H1 (cell line): ENCODE results near the gene CRTC2. TPM values are rescaled to one million over a fixed set of nuclear protein-coding genes. Genes with fewer than 3 reads are reported as not detected.
A peak's percentile ranks its signal among the peaks of the same experiment; 100 is the strongest.

ENCODE experiments used
- BACH1 ChIP-seq: IDR thresholded peaks from 2 replicates; pipeline ENCODE4 v1.6.1; 2012; ENCODE audit warnings: low read length, improper control_type of control experiment
- JUND ChIP-seq: IDR thresholded peaks from 2 replicates; pipeline ENCODE4 v1.6.1; 2011; ENCODE audit warnings: mild to moderate bottlenecking, improper control_type of control experiment, low read length
- POLR2AphosphoS5 ChIP-seq: IDR thresholded peaks from 2 replicates; pipeline ENCODE4 v1.6.1; 2011; ENCODE audit warnings: low read depth, low read length
- RAD21 ChIP-seq, 2 experiments: IDR thresholded peaks in 1 of 2; conservative IDR thresholded peaks in 1 of 2; 2 replicates each; pipeline ENCODE4 v1.6.1; 2011; ENCODE audit warnings: low read depth in 2 of 2, low read length in 2 of 2, improper control_type of control experiment in 1 of 2, inconsistent platforms in 1 of 2, mild to moderate bottlenecking in 1 of 2, moderate library complexity in 1 of 2
- RFX5 ChIP-seq: IDR thresholded peaks from 2 replicates; pipeline ENCODE4 v1.6.1; 2011; ENCODE audit warnings: low read depth, low read length, improper control_type of control experiment, borderline replicate concordance
- SAP30 ChIP-seq: fragments of 300-600 bp; sonication (generic); IDR thresholded peaks from 2 replicates; pipeline ENCODE4 v1.7.1; 2012; ENCODE audit warnings: low read length, moderate library complexity, mild to moderate bottlenecking, inconsistent platforms; ENCODE audit not compliant: insufficient read depth, insufficient replicate concordance
- SP2 ChIP-seq: IDR thresholded peaks from 2 replicates; pipeline ENCODE4 v1.6.1; 2012; ENCODE audit warnings: mild to moderate bottlenecking, low read length, inconsistent platforms
- TAF1 ChIP-seq: IDR thresholded peaks from 2 replicates; pipeline ENCODE4 v1.6.1; 2011; ENCODE audit warnings: mild to moderate bottlenecking, low read depth, low read length
- TAF7 ChIP-seq: optimal IDR thresholded peaks from 2 replicates; pipeline ENCODE3; 2011; ENCODE audit warnings: low read depth, mild to moderate bottlenecking, inconsistent platforms, low read length, moderate library complexity, borderline replicate concordance
- polyA plus RNA-seq, 7 experiments: library from polyadenylated mRNA; depleted of rRNA in 3 of 7; stranded (reverse) in 5 of 7; unstranded in 2 of 7; fragments of >200 nt in 5 of 7; fragments of 200-250 nt in 2 of 7; gene quantifications; 1 replicate in 5 of 7; 2 replicates in 1 of 7; 4 replicates in 1 of 7; pipeline versions ENCODE4 v1.2.1 to v1.2.3, GENCODE V29; 2011 to 2013; ENCODE audit warnings: missing spikeins in 2 of 7, mixed read lengths in 2 of 7
- total RNA-seq: library from RNA; stranded (reverse); fragmentation: NEBNext Ultra II Directional; extraction: Animal tissue kit (Norgen Biotek cat#: 25700); gene quantifications from 2 replicates; pipeline ENCODE4 v1.2.1, GENCODE V29; 2021
- TF ChIP-seq, protein P1 (sequence below): fragments of 300-600 bp; sonication (generic); IDR thresholded peaks from 2 replicates; pipeline ENCODE4 v1.7.1; 2012; ENCODE audit warnings: low read length, moderate library complexity, mild to moderate bottlenecking, inconsistent platforms; ENCODE audit not compliant: insufficient replicate concordance
- TF ChIP-seq, protein P2 (sequence below): IDR thresholded peaks from 2 replicates; pipeline ENCODE4 v1.6.1; 2012; ENCODE audit warnings: inconsistent platforms

CRTC2 gene
- total and polyA plus RNA-seq, 2 of the 8 experiments (the other 6 are each of a cell fraction or from before 2014, with no cell fraction given): 28.6 to 34.3 TPM

DNA sequence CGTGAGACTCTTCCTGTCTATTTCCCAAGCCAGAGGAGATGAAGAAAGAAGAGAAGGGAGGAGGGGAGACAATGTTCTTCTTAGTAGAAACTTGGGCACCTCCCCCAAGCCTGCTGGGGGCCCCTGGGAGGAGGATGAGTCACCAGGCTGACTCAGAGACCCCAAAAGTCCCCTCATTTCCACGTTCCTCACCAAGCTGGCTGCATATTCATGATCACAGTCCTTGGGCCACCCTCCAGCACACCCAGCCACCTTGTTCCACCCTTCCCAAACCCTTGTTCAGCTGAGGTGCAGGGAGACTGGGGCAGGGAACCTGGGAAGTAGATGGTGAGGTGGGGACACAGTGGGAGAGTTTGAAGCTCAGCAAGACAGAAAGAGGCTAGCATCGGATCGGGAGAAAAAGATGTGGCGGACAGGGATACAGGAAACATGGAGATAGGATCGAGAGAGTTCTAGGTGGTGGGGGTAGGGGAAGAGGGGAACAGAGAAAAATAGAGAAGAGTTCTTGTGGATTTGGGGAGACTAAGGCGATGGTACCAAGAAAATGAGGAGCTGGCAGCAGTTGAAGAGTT lies 27.0 kb upstream of the CRTC2 start (continued):
- TF ChIP-seq, protein P1, sequence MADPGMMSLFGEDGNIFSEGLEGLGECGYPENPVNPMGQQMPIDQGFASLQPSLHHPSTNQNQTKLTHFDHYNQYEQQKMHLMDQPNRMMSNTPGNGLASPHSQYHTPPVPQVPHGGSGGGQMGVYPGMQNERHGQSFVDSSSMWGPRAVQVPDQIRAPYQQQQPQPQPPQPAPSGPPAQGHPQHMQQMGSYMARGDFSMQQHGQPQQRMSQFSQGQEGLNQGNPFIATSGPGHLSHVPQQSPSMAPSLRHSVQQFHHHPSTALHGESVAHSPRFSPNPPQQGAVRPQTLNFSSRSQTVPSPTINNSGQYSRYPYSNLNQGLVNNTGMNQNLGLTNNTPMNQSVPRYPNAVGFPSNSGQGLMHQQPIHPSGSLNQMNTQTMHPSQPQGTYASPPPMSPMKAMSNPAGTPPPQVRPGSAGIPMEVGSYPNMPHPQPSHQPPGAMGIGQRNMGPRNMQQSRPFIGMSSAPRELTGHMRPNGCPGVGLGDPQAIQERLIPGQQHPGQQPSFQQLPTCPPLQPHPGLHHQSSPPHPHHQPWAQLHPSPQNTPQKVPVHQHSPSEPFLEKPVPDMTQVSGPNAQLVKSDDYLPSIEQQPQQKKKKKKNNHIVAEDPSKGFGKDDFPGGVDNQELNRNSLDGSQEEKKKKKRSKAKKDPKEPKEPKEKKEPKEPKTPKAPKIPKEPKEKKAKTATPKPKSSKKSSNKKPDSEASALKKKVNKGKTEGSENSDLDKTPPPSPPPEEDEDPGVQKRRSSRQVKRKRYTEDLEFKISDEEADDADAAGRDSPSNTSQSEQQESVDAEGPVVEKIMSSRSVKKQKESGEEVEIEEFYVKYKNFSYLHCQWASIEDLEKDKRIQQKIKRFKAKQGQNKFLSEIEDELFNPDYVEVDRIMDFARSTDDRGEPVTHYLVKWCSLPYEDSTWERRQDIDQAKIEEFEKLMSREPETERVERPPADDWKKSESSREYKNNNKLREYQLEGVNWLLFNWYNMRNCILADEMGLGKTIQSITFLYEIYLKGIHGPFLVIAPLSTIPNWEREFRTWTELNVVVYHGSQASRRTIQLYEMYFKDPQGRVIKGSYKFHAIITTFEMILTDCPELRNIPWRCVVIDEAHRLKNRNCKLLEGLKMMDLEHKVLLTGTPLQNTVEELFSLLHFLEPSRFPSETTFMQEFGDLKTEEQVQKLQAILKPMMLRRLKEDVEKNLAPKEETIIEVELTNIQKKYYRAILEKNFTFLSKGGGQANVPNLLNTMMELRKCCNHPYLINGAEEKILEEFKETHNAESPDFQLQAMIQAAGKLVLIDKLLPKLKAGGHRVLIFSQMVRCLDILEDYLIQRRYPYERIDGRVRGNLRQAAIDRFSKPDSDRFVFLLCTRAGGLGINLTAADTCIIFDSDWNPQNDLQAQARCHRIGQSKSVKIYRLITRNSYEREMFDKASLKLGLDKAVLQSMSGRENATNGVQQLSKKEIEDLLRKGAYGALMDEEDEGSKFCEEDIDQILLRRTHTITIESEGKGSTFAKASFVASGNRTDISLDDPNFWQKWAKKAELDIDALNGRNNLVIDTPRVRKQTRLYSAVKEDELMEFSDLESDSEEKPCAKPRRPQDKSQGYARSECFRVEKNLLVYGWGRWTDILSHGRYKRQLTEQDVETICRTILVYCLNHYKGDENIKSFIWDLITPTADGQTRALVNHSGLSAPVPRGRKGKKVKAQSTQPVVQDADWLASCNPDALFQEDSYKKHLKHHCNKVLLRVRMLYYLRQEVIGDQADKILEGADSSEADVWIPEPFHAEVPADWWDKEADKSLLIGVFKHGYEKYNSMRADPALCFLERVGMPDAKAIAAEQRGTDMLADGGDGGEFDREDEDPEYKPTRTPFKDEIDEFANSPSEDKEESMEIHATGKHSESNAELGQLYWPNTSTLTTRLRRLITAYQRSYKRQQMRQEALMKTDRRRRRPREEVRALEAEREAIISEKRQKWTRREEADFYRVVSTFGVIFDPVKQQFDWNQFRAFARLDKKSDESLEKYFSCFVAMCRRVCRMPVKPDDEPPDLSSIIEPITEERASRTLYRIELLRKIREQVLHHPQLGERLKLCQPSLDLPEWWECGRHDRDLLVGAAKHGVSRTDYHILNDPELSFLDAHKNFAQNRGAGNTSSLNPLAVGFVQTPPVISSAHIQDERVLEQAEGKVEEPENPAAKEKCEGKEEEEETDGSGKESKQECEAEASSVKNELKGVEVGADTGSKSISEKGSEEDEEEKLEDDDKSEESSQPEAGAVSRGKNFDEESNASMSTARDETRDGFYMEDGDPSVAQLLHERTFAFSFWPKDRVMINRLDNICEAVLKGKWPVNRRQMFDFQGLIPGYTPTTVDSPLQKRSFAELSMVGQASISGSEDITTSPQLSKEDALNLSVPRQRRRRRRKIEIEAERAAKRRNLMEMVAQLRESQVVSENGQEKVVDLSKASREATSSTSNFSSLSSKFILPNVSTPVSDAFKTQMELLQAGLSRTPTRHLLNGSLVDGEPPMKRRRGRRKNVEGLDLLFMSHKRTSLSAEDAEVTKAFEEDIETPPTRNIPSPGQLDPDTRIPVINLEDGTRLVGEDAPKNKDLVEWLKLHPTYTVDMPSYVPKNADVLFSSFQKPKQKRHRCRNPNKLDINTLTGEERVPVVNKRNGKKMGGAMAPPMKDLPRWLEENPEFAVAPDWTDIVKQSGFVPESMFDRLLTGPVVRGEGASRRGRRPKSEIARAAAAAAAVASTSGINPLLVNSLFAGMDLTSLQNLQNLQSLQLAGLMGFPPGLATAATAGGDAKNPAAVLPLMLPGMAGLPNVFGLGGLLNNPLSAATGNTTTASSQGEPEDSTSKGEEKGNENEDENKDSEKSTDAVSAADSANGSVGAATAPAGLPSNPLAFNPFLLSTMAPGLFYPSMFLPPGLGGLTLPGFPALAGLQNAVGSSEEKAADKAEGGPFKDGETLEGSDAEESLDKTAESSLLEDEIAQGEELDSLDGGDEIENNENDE: no peak
- TF ChIP-seq TAF7 (peak; percentile 72), SAP30 (no peak), JUND (peak; percentile 97), TAF1 (peak; percentile 72), BACH1 (no peak), RAD21 (IDR thresholded peaks at IDR 0.05 in 1 of 2, conservative IDR thresholded peaks at IDR 0.05 in 1 of 2; ENCODE audit: low read depth in 2 of 2, low read length in 2 of 2) (no peak), RFX5 (no peak), POLR2AphosphoS5 (peak; percentile 89), SP2 (no peak)
- TF ChIP-seq, protein P2, sequence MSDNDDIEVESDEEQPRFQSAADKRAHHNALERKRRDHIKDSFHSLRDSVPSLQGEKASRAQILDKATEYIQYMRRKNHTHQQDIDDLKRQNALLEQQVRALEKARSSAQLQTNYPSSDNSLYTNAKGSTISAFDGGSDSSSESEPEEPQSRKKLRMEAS: 0 out of 2 replicates have a peak, but pooled peaks have one; percentile 13
